Measurements from ENCODE around the gene HMCN1.

Gene HMCN1

DNA sequence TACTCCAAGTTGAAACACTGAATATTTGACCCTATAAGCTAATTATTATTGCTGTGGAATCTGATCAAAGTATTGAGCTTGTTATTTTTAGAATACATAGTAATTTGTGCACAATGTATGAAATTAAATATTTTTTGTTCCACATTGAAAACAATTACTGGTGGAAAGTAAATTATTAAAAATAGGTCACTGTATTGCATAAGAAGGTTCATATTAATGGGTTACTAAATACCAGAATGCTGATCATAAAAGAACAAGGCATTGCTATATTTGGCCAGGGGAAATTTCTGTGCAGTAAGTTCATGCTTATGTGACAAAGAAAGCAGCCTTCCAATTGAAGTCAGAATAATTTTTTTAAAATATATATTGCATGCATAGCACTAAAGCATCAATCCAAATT, 481.4 kb downstream of the HMCN1 start:
- ChIA-PET POLR2A (no interaction called here), CTCF (no interaction called here)
- no peak for DNase-seq (ENCODE audit: extremely low spot score)
- TF ChIP-seq, protein P1, sequence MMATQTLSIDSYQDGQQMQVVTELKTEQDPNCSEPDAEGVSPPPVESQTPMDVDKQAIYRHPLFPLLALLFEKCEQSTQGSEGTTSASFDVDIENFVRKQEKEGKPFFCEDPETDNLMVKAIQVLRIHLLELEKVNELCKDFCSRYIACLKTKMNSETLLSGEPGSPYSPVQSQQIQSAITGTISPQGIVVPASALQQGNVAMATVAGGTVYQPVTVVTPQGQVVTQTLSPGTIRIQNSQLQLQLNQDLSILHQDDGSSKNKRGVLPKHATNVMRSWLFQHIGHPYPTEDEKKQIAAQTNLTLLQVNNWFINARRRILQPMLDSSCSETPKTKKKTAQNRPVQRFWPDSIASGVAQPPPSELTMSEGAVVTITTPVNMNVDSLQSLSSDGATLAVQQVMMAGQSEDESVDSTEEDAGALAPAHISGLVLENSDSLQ (IDR thresholded peaks at IDR 0.05): no peak
- TF ChIP-seq HDGF (IDR thresholded peaks at IDR 0.05; ENCODE audit: borderline replicate concordance) (no peak), FOXA1 (IDR thresholded peaks at IDR 0.05) (no peak), FOXM1 (IDR thresholded peaks at IDR 0.05; ENCODE audit: borderline replicate concordance) (no peak), SUZ12 (IDR thresholded peaks at IDR 0.05) (no peak), ARNT (IDR thresholded peaks at IDR 0.05) (no peak), BHLHE40 (IDR thresholded peaks at IDR 0.05; ENCODE audit: borderline replicate concordance) (no peak), FOXK2 (IDR thresholded peaks at IDR 0.05) (no peak), L3MBTL2 (conservative IDR thresholded peaks at IDR 0.05) (no peak), NFRKB (IDR thresholded peaks at IDR 0.05) (no peak), LEF1 (IDR thresholded peaks at IDR 0.05; ENCODE audit: borderline replicate concordance) (no peak), TARDBP (IDR thresholded peaks at IDR 0.05) (no peak), ELF4 (IDR thresholded peaks at IDR 0.05) (no peak), ZNF384 (IDR thresholded peaks at IDR 0.05) (no peak)

DNA sequence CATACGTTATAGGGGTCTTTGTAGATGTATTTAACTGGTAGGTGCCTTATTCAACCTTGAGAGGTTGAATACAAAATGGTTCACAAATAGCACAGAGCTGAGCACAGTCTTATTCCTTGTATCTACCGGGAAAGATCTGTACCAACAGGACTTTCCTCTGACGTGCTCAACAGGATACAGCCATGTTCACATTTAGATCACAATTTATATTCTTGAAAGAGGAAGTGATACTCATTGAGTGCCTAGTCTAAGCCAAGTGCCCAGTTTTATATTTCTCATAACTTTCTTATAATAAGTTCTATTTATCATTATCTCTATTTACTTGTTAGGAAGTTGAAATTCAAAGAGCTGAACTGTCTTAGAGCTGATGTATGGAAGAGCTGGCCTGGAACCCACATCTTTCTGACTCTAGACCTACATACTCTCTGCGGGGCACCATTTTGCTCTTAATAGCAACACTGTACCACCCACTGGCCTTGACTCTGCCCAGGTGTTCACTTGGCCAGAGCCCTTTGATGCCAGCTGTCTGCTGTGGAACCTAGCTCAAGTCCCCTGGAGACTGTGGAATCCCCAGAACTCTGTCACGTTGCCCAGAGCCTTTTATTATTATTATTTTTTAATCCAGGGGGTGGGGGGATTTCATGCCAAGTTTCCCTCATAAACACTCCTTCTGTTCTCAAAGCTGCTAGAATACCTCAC, 484.6 kb downstream of the HMCN1 start:
- no peak for TF ChIP-seq ZNF384 (IDR thresholded peaks at IDR 0.05)
- no peak for TF ChIP-seq FOXA1 (IDR thresholded peaks at IDR 0.05)
- no peak for TF ChIP-seq HDGF (IDR thresholded peaks at IDR 0.05; ENCODE audit: borderline replicate concordance)
- no peak for TF ChIP-seq SP1 (IDR thresholded peaks at IDR 0.05)
- TF ChIP-seq CTBP1 (IDR thresholded peaks at IDR 0.05; ENCODE audit: borderline replicate concordance): no peak
- TF ChIP-seq TARDBP (IDR thresholded peaks at IDR 0.05): no peak
- TF ChIP-seq ARNT (IDR thresholded peaks at IDR 0.05): no peak
- no peak for TF ChIP-seq LEF1 (IDR thresholded peaks at IDR 0.05; ENCODE audit: borderline replicate concordance)
- TF ChIP-seq FOXK2 (IDR thresholded peaks at IDR 0.05): no peak
- no peak for TF ChIP-seq FOXM1 (IDR thresholded peaks at IDR 0.05; ENCODE audit: borderline replicate concordance)
- TF ChIP-seq ELF4 (IDR thresholded peaks at IDR 0.05): no peak
- TF ChIP-seq L3MBTL2 (conservative IDR thresholded peaks at IDR 0.05): no peak
- TF ChIP-seq, protein P1 (IDR thresholded peaks at IDR 0.05): no peak
- no peak for DNase-seq (ENCODE audit: extremely low spot score)
- CTCF ChIA-PET: no interaction called here
- POLR2A ChIA-PET: no interaction called here

DNA sequence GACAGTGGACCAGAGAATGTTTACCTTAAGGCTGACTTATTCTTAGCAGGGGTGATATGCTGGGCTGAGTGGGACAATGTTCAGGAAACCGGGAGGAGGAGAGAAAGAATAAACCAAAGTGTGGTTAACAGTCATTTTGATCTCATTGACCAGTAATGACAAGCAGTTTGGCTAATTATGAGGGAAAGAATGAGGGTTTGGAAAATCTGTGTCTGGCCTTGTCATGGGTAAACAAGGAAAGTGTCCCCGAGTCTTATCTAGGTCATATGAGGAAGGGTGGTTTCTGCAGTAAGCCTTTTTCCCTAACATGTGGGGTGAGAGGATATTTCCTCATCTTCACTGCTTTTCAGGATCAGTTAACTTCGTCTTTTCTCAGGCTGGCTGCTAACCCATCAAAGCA, 485.9 kb downstream of the HMCN1 start:
- TF ChIP-seq SUZ12 (IDR thresholded peaks at IDR 0.05) (no peak), TARDBP (IDR thresholded peaks at IDR 0.05) (no peak), LEF1 (IDR thresholded peaks at IDR 0.05; ENCODE audit: borderline replicate concordance) (no peak), FOXA1 (IDR thresholded peaks at IDR 0.05) (no peak), L3MBTL2 (conservative IDR thresholded peaks at IDR 0.05) (no peak), SP1 (IDR thresholded peaks at IDR 0.05) (no peak), CTBP1 (IDR thresholded peaks at IDR 0.05; ENCODE audit: borderline replicate concordance) (no peak), ARNT (IDR thresholded peaks at IDR 0.05) (no peak), HDGF (IDR thresholded peaks at IDR 0.05; ENCODE audit: borderline replicate concordance) (no peak), FOXM1 (IDR thresholded peaks at IDR 0.05; ENCODE audit: borderline replicate concordance) (no peak), NFRKB (IDR thresholded peaks at IDR 0.05) (no peak), ELF4 (IDR thresholded peaks at IDR 0.05) (no peak), ZNF384 (IDR thresholded peaks at IDR 0.05) (no peak), FOXK2 (IDR thresholded peaks at IDR 0.05) (no peak), BHLHE40 (IDR thresholded peaks at IDR 0.05; ENCODE audit: borderline replicate concordance) (no peak)
- TF ChIP-seq, protein P1 (IDR thresholded peaks at IDR 0.05): no peak
- POLR2A ChIA-PET: no interaction called here
- CTCF ChIA-PET: no interaction called here
- DNase-seq (ENCODE audit: extremely low spot score): no peak

DNA sequence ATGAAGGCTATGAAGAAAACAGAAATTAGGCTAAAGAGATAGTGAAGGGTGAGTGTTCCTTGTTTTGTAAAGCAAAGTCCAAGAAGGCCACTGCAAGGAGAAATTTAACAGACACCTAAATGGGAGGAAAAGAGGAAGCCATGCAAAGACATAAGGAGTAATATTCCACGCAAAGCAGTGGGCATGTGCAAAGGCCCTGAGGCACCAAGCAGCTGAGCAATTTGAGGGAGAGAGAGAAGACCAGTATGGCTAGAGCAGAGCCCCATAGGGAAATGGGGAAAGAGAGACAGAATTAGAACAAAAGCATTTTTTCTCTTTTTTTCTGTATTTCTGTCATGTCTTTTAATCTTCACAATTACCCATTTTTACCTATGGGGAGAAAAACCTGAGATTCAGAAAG, 486.7 kb downstream of the HMCN1 start:
- CTCF ChIA-PET: no interaction called here
- no peak for TF ChIP-seq FOXM1 (IDR thresholded peaks at IDR 0.05; ENCODE audit: borderline replicate concordance)
- no peak for TF ChIP-seq L3MBTL2 (conservative IDR thresholded peaks at IDR 0.05)
- no peak for TF ChIP-seq ELF4 (IDR thresholded peaks at IDR 0.05)
- POLR2A ChIA-PET: no interaction called here
- DNase-seq (ENCODE audit: extremely low spot score): no peak

DNA sequence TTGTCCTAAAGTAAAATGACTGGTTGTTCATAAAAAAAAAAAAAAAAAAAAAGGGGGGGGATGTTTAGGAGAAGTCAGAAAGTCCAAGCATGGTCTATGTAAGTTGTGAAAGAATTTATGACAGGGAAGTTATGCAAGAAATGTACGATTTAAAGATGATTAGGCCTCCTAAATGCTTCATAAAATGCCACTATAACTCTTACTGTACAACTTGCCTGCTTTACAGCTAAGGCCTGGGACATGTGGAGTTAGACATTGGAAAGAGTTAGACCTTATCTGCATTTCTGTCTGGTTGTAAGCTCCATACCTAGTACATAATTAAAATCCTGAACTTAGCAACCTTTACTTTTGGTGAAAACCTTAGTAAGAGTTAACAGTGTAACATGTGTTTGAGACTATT, 490.9 kb downstream of the HMCN1 start:
- TF ChIP-seq NFRKB (IDR thresholded peaks at IDR 0.05) (no peak), CTBP1 (IDR thresholded peaks at IDR 0.05; ENCODE audit: borderline replicate concordance) (no peak), ZNF384 (IDR thresholded peaks at IDR 0.05) (no peak), FOXA1 (IDR thresholded peaks at IDR 0.05) (no peak), FOXM1 (IDR thresholded peaks at IDR 0.05; ENCODE audit: borderline replicate concordance) (no peak), TARDBP (IDR thresholded peaks at IDR 0.05) (no peak), L3MBTL2 (conservative IDR thresholded peaks at IDR 0.05) (no peak), ELF4 (IDR thresholded peaks at IDR 0.05) (no peak), HDGF (IDR thresholded peaks at IDR 0.05; ENCODE audit: borderline replicate concordance) (no peak), ARNT (IDR thresholded peaks at IDR 0.05) (no peak)
- ChIA-PET CTCF (no interaction called here), POLR2A (no interaction called here)
- no peak for DNase-seq (ENCODE audit: extremely low spot score)

DNA sequence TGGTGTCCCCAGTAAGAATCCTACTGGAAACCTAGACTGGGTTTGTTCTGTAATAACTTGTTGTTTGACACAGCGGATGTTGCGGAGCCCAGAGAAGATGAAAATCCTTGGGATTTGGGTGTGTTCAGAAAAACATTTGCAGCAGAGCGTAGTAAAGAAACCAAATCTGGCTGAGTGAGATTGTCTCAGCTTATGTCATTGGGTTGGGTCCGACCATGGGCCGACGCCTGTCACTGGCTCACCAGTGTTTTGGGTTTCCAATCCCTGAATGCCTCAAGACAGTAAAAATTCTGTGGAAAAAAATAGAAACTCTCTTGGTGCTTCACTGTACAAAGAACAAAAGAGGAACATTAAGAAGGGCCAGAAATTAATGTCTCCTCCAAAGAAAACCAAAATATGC, 494.6 kb downstream of the HMCN1 start:
- ChIA-PET CTCF (no interaction called here), POLR2A (no interaction called here)
- TF ChIP-seq SUZ12 (IDR thresholded peaks at IDR 0.05) (no peak), SP1 (IDR thresholded peaks at IDR 0.05) (no peak), L3MBTL2 (conservative IDR thresholded peaks at IDR 0.05) (no peak), ZNF384 (IDR thresholded peaks at IDR 0.05) (no peak), ARNT (IDR thresholded peaks at IDR 0.05) (no peak), HDGF (IDR thresholded peaks at IDR 0.05; ENCODE audit: borderline replicate concordance) (no peak), FOXA1 (IDR thresholded peaks at IDR 0.05) (no peak), LEF1 (IDR thresholded peaks at IDR 0.05; ENCODE audit: borderline replicate concordance) (no peak), NFRKB (IDR thresholded peaks at IDR 0.05) (no peak), CTBP1 (IDR thresholded peaks at IDR 0.05; ENCODE audit: borderline replicate concordance) (no peak), ELF4 (IDR thresholded peaks at IDR 0.05) (no peak), FOXK2 (IDR thresholded peaks at IDR 0.05) (no peak), TARDBP (IDR thresholded peaks at IDR 0.05) (no peak), FOXM1 (IDR thresholded peaks at IDR 0.05; ENCODE audit: borderline replicate concordance) (no peak), BHLHE40 (IDR thresholded peaks at IDR 0.05; ENCODE audit: borderline replicate concordance) (no peak)
- TF ChIP-seq, protein P1 (IDR thresholded peaks at IDR 0.05): no peak
- DNase-seq (ENCODE audit: extremely low spot score): no peak
